Measurements from ENCODE around the gene LGR4. TPM values are rescaled to one million over a fixed set of nuclear protein-coding genes. Genes with fewer than 3 reads are reported as not detected.
A peak's percentile ranks its signal among the peaks of the same experiment; 100 is the strongest.

The LGR4 gene
- total RNA-seq, 1 experiment from 2014 or later = 99.2 TPM

DNA sequence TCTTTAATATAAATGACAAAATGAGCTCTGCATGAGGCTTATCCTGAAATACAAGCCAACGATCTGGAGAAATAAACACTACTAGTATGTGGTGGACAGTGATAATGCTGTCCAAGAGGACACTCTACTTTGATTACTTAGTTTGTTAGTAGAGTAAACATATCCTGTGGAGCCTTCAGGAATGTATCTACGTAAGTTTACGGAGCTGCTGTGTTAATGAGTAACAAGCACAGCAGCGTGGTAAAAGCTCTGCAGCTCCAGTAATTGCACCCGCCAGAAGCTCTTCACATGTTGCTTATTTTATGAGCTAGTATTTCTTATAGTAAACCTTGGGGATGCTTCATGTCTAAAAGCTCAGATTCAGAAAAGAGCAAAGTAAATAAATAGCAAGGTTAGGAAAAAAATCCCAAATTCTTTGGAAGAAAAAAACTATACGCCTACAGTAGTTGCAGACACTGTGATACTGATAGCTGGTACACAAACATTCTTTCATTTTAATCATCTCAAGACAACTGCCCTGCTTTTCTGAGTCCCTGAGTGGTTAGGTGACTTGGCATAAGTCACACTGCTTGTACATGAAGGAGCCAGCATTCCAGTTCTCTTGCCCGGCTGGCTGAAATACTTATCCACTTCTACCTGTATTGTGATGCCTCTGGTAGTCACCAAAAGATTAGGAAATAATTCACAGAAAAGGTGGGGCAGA, 76.9 kb downstream of the LGR4 start:
- H3K27ac Mint-ChIP-seq = peak overlapping the region in 1 of 3 experiments; percentile 84; a peak in 2 of 7 replicates
- H3K4me3 Mint-ChIP-seq = no peak overlapping the region

More for the DNA sequence above, 76.9 kb downstream of the LGR4 start:
- no peak overlapping the region for H3K27ac ChIP-seq (ENCODE audit: insufficient read length, low read depth, low read length)
- no peak overlapping the region for H2BK15ac ChIP-seq (ENCODE audit: low read depth, low read length)
- no peak overlapping the region for H4K5ac ChIP-seq (ENCODE audit: insufficient read length, low read depth, low read length)
- H3K79me2 ChIP-seq (ENCODE audit: insufficient read depth, low read length) = no peaks in the 10 kb centered on the region; the same call in 1 of the 2 replicates
- H4K8ac ChIP-seq (replicated peaks; ENCODE audit: insufficient read length, low read depth, low read length) = no peak overlapping the region
- peaks cover 17% of the 10 kb centered on the region for H3K4me1 ChIP-seq (ENCODE audit: insufficient read depth, low read length)
- no peaks in the 10 kb centered on the region for H3K23me2 ChIP-seq (ENCODE audit: insufficient read length, low read depth, low read length, poor library complexity, severe bottlenecking)
- H2BK20ac ChIP-seq (ENCODE audit: low read depth, low read length, poor library complexity, severe bottlenecking) = no peak overlapping the region
- Mint-ChIP-seq H3K4me1 (peaks cover 65 to 80% of the 10 kb centered on the region in 2 experiments), H3K27me3 (ENCODE audit: low read depth) (no peaks in the 10 kb centered on the region), H3K9me3 (no peaks in the 10 kb centered on the region), H3K36me3 (ENCODE audit: insufficient read depth in 1 of 3, low read depth in 3 of 3) (peaks cover 0 to 20% (median 8%) of the 10 kb centered on the region in 3 experiments; a peak in 4 of 7 replicates)
- no peak overlapping the region for H3K18ac ChIP-seq (ENCODE audit: insufficient read length, low read depth, low read length)
- no peak overlapping the region for H2BK5ac ChIP-seq (ENCODE audit: insufficient read length, low read length)
- no peaks in the 10 kb centered on the region for H3K79me1 ChIP-seq (ENCODE audit: insufficient read depth, low read depth, low read length, poor library complexity, severe bottlenecking)
- no peak overlapping the region for H2AK5ac ChIP-seq (ENCODE audit: insufficient read length, low read length)
- TF ChIP-seq, protein P1, sequence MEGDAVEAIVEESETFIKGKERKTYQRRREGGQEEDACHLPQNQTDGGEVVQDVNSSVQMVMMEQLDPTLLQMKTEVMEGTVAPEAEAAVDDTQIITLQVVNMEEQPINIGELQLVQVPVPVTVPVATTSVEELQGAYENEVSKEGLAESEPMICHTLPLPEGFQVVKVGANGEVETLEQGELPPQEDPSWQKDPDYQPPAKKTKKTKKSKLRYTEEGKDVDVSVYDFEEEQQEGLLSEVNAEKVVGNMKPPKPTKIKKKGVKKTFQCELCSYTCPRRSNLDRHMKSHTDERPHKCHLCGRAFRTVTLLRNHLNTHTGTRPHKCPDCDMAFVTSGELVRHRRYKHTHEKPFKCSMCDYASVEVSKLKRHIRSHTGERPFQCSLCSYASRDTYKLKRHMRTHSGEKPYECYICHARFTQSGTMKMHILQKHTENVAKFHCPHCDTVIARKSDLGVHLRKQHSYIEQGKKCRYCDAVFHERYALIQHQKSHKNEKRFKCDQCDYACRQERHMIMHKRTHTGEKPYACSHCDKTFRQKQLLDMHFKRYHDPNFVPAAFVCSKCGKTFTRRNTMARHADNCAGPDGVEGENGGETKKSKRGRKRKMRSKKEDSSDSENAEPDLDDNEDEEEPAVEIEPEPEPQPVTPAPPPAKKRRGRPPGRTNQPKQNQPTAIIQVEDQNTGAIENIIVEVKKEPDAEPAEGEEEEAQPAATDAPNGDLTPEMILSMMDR (conservative IDR thresholded peaks at IDR 0.05) = no peak
- no peaks in the 10 kb centered on the region for H4K20me1 ChIP-seq (ENCODE audit: control insufficient read depth, insufficient read depth, insufficient read length)
- no peak overlapping the region for H2AFZ ChIP-seq (ENCODE audit: low read length)
- H3K23ac ChIP-seq (ENCODE audit: insufficient read length, low read depth, low read length) = no peak overlapping the region
- no peak overlapping the region for H4K91ac ChIP-seq (ENCODE audit: insufficient read length, low read depth, low read length)
- no CpG with 5 or more reads among the region's 7 CpGs for WGBS (ENCODE audit: extremely low coverage, insufficient read length, low lambda C conversion rate)
- no peak overlapping the region for H3K9ac ChIP-seq (ENCODE audit: extremely low read depth, insufficient read length, low read length)
- H3T11ph ChIP-seq (ENCODE audit: low read length) = no peak overlapping the region
- H3K14ac ChIP-seq (ENCODE audit: insufficient read depth, low read length) = no peak overlapping the region
- no peak overlapping the region for H3K4me2 ChIP-seq (ENCODE audit: insufficient read depth, insufficient read length, low read length)
- no peaks in the 10 kb centered on the region for H3K27me3 ChIP-seq (ENCODE audit: insufficient read depth, low read length)
- DNase-seq = no peak
- H2BK120ac ChIP-seq (ENCODE audit: low read depth, low read length, poor library complexity, severe bottlenecking) = no peak overlapping the region
- no peaks in the 10 kb centered on the region for H3K9me3 ChIP-seq (ENCODE audit: control insufficient read depth, low read depth, low read length)
- H3K56ac ChIP-seq (ENCODE audit: insufficient read length, low read depth, low read length) = no peak overlapping the region
- H3K4ac ChIP-seq (ENCODE audit: low read depth, low read length) = no peak overlapping the region
- no peak overlapping the region for H2BK12ac ChIP-seq (ENCODE audit: insufficient read length, low read depth, low read length)

All from H9 (cell line).